Left ventricle myocardium superior (tissue), 1 donor: ENCODE results near the gene TRAPPC2. TPM values are rescaled to one million over a fixed set of nuclear protein-coding genes. Genes with fewer than 3 reads are reported as not detected.

Experiments
- ATAC-seq: fragments of 200-7000 bp; cut with Tn5 transposase; one replicate; pipeline ENCODE4 v1.9.1; 2020; ENCODE audit warnings: mild to moderate bottlenecking, moderate library complexity
- DNase-seq: peaks from one replicate; pipeline ENCODE4 v3.0.0-alpha.2; 2020
- intact Hi-C: fragments of 100-400 bp; cut with micrococcal nuclease; formaldehyde crosslinking; loops from one replicate; pipeline ENCODE4 v1.11.0; 2022
- long read RNA-seq: library from polyadenylated mRNA; unstranded; transcript quantifications from one replicate; pipeline ENCODE4 v2.0.0, GENCODE V29; 2021
- total RNA-seq: library from RNA; stranded (reverse); fragmentation: NEBNext Ultra II Directional; extraction: Animal tissue kit (Norgen Biotek cat#: 25700); gene quantifications from one replicate; pipeline ENCODE4 v1.2.1, GENCODE V29; 2021
- donor health status: DM: no; HTN: yes; CAD: no; lungs with severe emphysema.

The TRAPPC2 gene
- total RNA-seq = 6.3 TPM
- long read RNA-seq, transcript TRAPPC2-201 (5 exons, 2,716 nt) = major isoform, 5 of 8 reads
- long read RNA-seq, partial matches to known transcripts = 0 of 8 reads
- long read RNA-seq, other reads (novel, unspliced or antisense) = 2 of 8 reads

- intact Hi-C loops = no loop called here
- peak; percentile 100 for ATAC-seq
- DNase-seq = peak; percentile 91
Measured at GRCh38 chrX:13734278-13735172, at the start of gene TRAPPC2, which contains the start of gene OFD1. TRAPPC2 (minus strand) TSS chrX:13734620; CDS start chrX:13719963, 14,657 bp downstream. OFD1 (plus strand) TSS chrX:13734748; CDS start chrX:13735072, 324 bp downstream.

- intact Hi-C loops = no loop called here
- no peak for ATAC-seq
Measured at GRCh38 chrX:13780868-13781427, 46.5 kb upstream of the TRAPPC2 start.

GRCh38 chrX:13778916-13779315, 44.5 kb upstream of the TRAPPC2 start:
- intact Hi-C loops = no loop called here

More at GRCh38 chrX:13780868-13781427, 46.5 kb upstream of the TRAPPC2 start:
- no peak for DNase-seq

GRCh38 chrX:13776387-13776786, 42.0 kb upstream of the TRAPPC2 start:
- DNase-seq (no peak), ATAC-seq (no peak)
- intact Hi-C loops = no loop called here

More at GRCh38 chrX:13778916-13779315, 44.5 kb upstream of the TRAPPC2 start:
- no peak for DNase-seq
- no peak for ATAC-seq

GRCh38 chrX:13775837-13776236, 41.4 kb upstream of the TRAPPC2 start:
- ATAC-seq = no peak
- DNase-seq = no peak
- intact Hi-C loops = no loop called here

GRCh38 chrX:13774696-13775095, 40.3 kb upstream of the TRAPPC2 start:
- DNase-seq = no peak
- intact Hi-C loops = no loop called here
- ATAC-seq = no peak

- DNase-seq (no peak), ATAC-seq (no peak)
- intact Hi-C loops = no loop called here
Measured at GRCh38 chrX:13770013-13770535, 35.7 kb upstream of the TRAPPC2 start.

GRCh38 chrX:13768939-13769338, 34.5 kb upstream of the TRAPPC2 start:
- intact Hi-C loops = no loop called here
- DNase-seq = no peak
- ATAC-seq = no peak

GRCh38 chrX:13764765-13765164, 30.3 kb upstream of the TRAPPC2 start:
- intact Hi-C loops = no loop called here
- peak; percentile 71 for ATAC-seq
- peak; percentile 35 for DNase-seq

- DNase-seq = no peak
- intact Hi-C loops = no loop called here
- ATAC-seq = peak; percentile 72
Measured at GRCh38 chrX:13764281-13764680, 29.9 kb upstream of the TRAPPC2 start.

- peak; percentile 79 for ATAC-seq
- intact Hi-C loops = no loop called here
- peak; percentile 34 for DNase-seq
Measured at GRCh38 chrX:13763489-13763888, 29.1 kb upstream of the TRAPPC2 start.

- DNase-seq = no peak
- intact Hi-C loops = no loop called here
- ATAC-seq = no peak
Measured at GRCh38 chrX:13761606-13762414, 27.4 kb upstream of the TRAPPC2 start.

- no peak for DNase-seq
- no peak for ATAC-seq
- intact Hi-C loops = no loop called here
Measured at GRCh38 chrX:13760426-13760825, 26.0 kb upstream of the TRAPPC2 start.

- intact Hi-C loops = no loop called here
- ATAC-seq = no peak
Measured at GRCh38 chrX:13759152-13759718, 24.8 kb upstream of the TRAPPC2 start.

GRCh38 chrX:13756381-13756780, 22.0 kb upstream of the TRAPPC2 start:
- no peak for ATAC-seq
- intact Hi-C loops = no loop called here
- DNase-seq = no peak

More at GRCh38 chrX:13759152-13759718, 24.8 kb upstream of the TRAPPC2 start:
- DNase-seq = no peak

GRCh38 chrX:13755254-13755653, 20.8 kb upstream of the TRAPPC2 start:
- DNase-seq (no peak), ATAC-seq (no peak)
- intact Hi-C loops = no loop called here

- intact Hi-C loops = no loop called here
- ATAC-seq (no peak), DNase-seq (no peak)
Measured at GRCh38 chrX:13754765-13755164, 20.3 kb upstream of the TRAPPC2 start.

GRCh38 chrX:13752646-13753045, 18.2 kb upstream of the TRAPPC2 start:
- ATAC-seq = no peak
- intact Hi-C loops = no loop called here

GRCh38 chrX:13752141-13752540, 17.7 kb upstream of the TRAPPC2 start:
- intact Hi-C loops = no loop called here
- DNase-seq (no peak), ATAC-seq (no peak)

More at GRCh38 chrX:13752646-13753045, 18.2 kb upstream of the TRAPPC2 start:
- no peak for DNase-seq
